CD4-positive, alpha-beta T cell treated with Interleukin-21 for 1 hour (primary cell): ENCODE results near the gene KIF13A.
"Not testable (repeated sequence)": the region's sequence is repeated elsewhere in the genome, so short reads cannot be mapped to it uniquely, and the experiment has no call there.

Experiments
- DNase-seq: peaks from one replicate; pipeline ENCODE4 v3.0.0-alpha.2; 2020

KIF13A gene

DNA sequence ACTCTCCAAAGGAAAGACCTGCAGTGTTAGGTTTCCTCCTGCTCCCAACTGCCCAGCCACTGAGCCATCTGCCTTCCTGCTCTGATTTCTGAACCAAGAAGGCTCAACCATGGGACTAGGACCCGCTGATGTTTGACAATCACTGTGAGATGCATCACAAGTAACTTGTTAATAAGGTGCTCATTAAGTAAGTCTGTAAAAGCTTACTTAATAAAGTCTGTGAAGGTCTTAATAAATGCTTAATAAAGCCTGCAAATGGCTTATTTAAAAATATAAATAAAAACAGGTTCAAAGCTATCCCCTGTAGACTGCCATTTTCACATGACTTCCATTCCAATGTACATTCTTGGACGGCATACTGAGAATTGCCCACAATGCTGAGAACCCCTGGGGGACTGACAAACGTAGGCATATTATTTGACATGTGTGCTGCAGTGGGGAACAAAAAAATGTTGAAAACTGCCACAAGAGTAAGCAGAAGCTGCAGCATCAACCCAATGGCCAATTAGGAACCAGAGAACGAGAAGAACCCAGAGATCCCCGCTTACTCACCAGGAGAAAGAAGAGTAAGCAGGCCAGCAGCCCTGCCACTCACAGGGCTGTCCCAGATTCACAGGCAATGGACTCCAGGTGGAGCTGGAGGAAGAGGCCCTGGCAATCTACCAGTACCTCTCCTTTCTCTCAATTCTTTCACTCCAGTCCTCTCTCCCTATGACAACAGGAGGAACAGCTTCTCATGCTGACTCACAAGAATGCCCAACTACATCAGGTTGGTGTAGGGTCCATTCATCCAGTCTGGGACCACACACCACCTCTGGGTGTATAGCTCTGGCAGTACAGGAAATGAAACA, 19.5 kb downstream of the KIF13A start:
- DNase-seq = no peak

DNA sequence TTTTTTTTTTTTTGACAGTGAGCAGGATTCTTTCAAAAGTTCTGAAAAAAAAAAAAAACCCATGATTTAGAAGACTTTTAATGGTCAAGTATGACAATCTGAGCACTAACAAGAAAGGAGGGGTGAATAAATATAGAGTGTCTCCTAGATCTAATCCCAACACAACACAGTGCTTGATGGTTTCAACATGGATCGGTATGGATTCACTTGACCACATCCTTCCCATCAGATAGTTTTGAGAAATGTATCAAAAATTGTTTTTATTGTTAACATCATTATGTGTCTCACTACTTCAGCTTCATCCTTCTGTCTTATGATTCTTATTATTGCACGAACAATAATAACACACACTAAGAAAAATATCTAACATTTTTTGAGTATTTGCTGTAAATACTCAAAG, 21.0 kb downstream of the KIF13A start:
- no peak for DNase-seq

DNA sequence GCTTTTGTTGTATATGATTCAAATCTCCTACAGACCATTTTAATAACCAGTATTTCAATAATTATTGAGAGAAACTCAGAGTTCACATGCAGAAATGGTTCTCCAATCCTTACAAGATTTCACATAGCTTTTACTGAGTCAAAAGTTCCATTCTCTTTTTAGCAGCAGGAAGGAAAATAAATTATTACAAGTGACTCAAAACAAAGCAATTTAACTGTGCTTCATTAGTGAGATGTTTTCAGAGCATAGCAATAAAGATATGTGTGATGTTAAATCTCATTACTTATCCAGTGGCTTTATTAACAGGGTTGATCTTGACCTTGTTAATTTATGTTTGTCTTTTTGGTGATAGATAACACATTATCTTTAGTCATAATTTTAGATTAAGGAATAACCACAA, 22.0 kb downstream of the KIF13A start:
- DNase-seq = no peak

DNA sequence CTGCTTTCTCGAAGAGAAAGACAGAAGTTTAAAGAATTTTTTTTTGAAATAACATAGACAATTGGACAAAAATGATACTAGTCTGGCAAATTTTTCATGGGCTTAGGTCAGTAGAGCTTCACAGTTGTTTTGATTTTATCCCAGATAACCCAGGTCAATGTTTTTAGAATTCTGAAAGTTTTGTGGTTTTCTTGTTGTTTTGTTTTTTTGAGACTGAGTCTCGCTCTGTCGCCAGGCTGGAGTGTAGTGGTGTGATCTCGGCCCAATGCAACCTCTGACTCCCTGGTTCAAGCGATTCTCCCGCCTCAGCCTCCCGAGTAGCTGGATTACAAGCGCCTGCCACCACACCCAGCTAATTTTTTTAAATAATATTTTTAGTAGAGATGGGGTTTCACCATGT, 22.8 kb downstream of the KIF13A start:
- DNase-seq = no peak

DNA sequence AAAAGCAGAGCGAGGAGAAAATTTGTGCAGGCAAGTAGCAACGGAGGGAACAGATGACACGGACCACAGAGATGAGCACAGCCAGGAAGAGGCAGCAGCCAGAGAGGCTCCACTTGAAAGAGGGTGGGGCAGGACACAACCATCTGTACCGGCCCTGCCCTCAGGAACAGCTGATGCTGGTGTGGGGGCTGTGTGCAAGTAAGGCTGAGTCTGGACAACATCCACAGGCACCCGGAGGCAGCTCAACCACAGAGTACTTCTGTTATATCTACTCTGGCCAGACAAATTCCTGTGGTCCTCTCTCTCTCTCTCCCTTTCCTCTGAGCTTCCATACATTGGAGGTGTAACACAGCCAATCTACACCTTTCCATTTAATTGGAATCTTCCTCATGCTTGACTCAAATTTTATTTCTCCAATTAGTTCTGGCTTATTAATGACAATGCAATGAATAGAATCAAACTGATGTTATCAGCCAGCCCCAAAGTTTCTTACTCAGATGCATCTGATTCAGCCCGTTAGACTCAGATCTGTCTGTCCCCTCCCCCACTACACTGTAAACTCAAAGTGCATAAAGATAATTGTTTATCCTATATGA, 24.9 kb downstream of the KIF13A start:
- DNase-seq = no peak

GRCh38 chr6:17959302-17959701, 28.1 kb downstream of the KIF13A start:
- DNase-seq = no peak

DNA sequence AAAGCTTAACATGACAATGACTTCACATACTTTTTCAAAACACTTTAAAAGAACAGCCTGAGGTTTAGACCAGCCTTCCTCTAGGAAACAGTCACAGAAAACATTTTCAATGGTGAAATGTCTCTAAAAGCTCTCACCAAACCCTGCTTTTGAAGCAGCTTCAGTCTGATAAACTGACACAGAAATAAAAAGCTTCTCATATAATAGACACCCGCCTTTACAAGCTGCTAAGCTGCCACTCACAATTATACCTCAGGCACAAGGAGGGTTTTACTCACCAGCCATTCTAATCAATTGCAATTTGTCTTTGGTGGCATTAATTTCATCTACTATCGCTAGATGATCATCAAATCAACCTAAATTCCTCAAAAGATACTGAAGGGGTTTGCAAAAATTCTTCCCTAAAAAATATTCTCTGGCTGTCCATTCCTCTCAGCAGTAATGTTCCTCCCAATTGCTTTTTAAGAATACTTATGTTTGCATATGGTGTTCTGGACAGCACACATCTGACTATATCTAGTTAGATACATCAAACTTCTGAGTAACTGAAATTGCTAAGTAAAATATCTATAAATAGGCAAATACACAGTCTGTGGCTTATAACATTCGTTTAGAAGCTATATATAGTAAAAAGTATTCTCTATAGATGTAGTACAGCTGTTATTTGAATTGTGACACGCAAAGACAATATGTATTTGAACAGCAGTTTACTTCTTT, 29.4 kb downstream of the KIF13A start:
- DNase-seq = no peak

DNA sequence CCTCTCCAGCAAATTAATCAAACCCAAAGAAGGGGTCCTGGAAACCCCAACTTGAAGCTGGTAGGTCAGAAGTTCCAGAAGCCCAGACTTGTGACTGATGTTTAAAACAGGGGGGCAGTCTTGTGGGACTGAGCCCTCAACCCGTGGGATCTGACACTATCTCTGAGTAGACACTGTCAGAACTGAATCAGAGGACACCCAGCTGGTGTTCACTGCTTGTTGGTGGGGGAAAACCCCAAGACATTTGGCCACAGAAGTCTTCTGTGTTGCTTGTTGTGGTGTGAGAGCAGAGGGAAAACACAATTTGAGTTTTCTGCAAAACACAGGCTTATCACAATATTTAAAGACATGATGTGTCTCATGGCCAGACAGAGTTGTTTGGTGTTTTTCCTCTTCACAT, 29.9 kb downstream of the KIF13A start:
- no peak for DNase-seq

DNA sequence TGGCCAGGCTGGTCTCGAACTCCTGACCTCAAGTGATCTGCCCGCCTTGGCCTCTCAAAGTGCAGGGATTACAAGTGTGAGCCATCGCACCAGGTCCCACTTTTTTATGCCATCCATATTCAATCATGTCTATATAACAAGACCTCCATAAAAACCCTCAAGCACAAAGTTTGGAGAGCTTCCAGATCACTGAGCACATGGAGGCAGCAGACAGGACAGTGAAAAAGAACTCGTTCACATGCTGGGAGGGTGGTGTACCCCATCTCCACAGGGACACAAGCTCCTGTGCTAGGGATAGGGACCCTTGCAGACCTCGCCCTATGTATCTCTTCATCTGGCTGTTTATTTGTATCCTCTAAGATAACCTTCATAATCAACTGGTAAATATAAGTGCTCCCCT, 30.3 kb downstream of the KIF13A start:
- no peak for DNase-seq

DNA sequence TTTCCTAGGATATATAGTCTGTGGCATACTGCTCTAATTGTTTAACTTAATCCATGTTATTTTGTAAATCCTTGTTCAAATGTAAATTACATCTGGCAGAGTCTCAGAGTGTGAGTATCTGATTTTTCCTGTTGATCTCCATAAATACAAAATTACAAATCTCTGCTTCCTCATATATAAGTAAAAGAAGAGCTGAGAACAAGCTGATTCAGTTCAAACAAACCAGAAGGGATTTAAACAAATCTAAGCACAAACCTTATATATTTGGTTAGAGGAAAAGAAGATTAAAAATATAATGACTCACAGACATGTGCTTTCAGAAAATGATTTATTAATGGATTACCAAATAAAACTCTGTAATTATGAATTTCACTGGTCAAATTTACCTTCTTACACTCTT, 37.3 kb downstream of the KIF13A start:
- no peak for DNase-seq

DNA sequence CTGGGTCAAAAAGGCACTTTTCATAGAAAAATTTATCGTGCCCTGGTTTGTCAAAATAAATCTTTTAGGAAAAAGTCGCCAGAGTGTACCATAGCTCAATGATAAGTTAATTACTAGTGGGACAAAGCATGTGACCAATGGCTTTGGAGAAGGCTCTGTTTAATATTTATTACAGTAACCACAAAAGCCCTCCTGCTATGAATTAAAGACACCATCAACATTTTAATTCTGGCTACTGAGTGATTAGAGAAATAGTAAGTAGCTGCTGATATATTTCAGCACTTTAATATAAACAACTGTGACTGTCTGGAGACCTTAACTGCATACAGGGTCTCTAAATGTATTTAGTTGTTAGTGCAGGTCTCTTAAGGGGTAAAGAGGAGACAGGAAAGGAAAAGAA, 38.3 kb downstream of the KIF13A start:
- no peak for DNase-seq

DNA sequence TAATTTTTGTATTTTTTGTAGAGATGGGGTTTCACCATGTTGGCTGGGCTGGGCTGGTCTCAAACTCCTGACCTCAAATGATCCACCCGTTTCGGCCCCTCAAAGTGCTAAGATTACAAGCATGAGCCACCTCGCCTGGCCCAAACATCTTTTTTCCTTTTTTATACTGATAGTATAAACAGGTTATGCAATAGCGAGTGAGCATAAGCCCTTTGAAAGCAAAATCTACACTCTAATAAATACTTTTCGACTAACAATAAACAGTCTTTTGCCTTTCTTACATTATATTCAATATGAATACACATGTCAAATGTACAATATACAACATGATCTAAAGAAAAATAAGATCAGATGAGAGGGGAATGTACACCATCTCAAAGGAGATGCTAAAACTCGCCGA, 38.7 kb downstream of the KIF13A start:
- no peak for DNase-seq

GRCh38 chr6:17947574-17947973, 39.9 kb downstream of the KIF13A start:
- not testable (repeated sequence) for DNase-seq

- no peak for DNase-seq
These were observed 41.9 kb downstream of the KIF13A start for GRCh38 chr6:17945575-17945974.

DNA sequence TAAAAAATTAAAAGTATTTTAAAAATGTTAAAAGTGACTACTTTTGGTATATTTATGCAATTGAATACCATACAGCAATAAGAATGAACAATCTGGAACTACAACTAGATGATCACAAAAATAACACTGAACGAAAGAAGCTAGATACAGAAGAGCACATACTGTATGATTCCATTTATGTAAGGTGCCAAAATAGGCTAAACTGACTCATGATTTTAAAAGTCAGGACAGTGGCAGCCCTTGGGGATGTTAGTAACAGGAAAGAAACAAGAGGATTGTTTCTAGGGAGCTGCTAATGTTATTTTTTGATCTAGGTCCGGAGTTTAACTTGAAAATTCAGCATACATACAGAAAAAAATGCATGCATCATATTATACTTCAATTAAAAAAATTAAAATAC, 42.3 kb downstream of the KIF13A start:
- no peak for DNase-seq

DNA sequence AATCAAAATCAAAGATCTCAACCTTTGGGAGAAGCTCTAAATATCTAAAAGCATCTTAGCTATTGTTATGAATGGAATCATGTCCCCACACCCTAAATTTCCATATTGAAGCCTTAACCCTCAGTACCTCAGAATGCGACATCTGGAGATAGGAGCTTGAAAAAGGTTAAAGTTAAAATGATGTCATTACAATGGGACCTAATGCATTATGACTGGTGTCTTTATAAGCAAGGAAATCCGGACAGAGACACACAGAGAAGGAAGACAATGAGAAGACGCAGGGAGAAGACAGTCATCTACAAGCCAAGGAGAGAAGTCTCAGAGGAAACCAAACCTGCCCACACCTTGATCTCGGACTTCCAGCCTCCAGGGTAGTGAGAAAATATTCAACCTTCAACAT, 46.1 kb downstream of the KIF13A start:
- no peak for DNase-seq

GRCh38 chr6:17940151-17940792, 47.2 kb downstream of the KIF13A start:
- no peak for DNase-seq

GRCh38 chr6:17938901-17939300, 48.5 kb downstream of the KIF13A start:
- DNase-seq = no peak

- no peak for DNase-seq
These were observed 52.0 kb downstream of the KIF13A start for GRCh38 chr6:17935188-17936149.

DNA sequence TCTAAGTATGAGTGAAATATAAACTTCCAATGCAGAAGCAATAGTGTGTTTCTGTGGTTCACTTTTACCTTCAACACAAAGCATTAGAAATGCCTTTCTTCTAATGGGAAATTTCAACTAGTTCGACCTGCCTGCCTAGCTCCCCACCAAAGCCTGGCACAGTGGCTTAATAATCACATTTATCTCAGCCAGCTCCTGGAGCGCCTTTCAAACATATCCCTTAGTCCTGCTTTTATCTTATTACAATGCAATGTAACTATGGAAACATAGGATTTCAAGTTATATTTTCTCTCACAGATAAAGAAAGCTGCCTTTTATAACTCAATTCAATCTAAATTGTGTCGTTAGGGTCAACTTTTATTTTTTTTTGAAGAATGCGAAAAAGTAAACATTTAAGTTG, 53.7 kb downstream of the KIF13A start:
- DNase-seq = no peak

GRCh38 chr6:17932330-17932852, 55.0 kb downstream of the KIF13A start:
- peak; percentile 2 for DNase-seq

DNA sequence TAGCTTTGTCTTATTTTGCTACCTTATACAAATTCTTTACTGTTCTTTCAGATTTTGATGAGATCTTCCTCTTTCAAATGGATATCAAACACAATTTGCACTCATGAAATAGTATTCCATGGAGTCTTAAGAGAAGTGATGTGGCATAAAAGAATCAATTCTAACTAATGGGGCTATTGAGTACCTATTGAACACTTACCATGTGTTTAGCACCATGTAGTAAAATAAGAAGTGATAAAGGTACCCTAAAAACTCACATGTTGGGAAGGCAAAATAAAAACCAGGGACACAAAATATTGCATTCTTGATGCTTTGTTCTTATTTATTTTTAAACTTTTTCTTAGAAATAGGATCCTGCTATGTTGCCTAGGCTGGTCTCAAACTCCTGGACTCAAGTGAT, 56.2 kb downstream of the KIF13A start:
- DNase-seq = no peak
